HG03139 (cell line): ENCODE data around the gene ITGB2.

Experiments
- ATAC-seq: cut with Tn5 transposase; IDR thresholded peaks from one replicate; pipeline ENCODE4 v1.9.1; 2021; ENCODE audit not compliant: unreplicated experiment

The ITGB2 gene

GRCh38 chr21:44850905-44851657 is 69.6 kb downstream of the ITGB2 start:
- ATAC-seq: no peak

- no peak for ATAC-seq
Measured at GRCh38 chr21:44850208-44850800, 70.4 kb downstream of the ITGB2 start.

GRCh38 chr21:44849616-44850130 is 71.0 kb downstream of the ITGB2 start:
- ATAC-seq: no peak

- ATAC-seq: no peak
Measured at GRCh38 chr21:44848821-44849521, 71.7 kb downstream of the ITGB2 start.

- ATAC-seq: no peak
Measured at GRCh38 chr21:44847261-44848056, 73.2 kb downstream of the ITGB2 start.

- no peak for ATAC-seq
Measured at GRCh38 chr21:44846485-44847260, 74.0 kb downstream of the ITGB2 start.

GRCh38 chr21:44846224-44846484 is 74.5 kb downstream of the ITGB2 start:
- ATAC-seq: no peak

- ATAC-seq: no peak
Measured at GRCh38 chr21:44845418-44846223, 75.1 kb downstream of the ITGB2 start.

GRCh38 chr21:44844256-44844655 is 76.4 kb downstream of the ITGB2 start:
- ATAC-seq: no peak

- ATAC-seq: no peak
Measured at GRCh38 chr21:44842721-44843445, 77.8 kb downstream of the ITGB2 start.

- no peak for ATAC-seq
Measured at GRCh38 chr21:44842087-44842486, 78.6 kb downstream of the ITGB2 start.

GRCh38 chr21:44840771-44841170 is 79.9 kb downstream of the ITGB2 start:
- no peak for ATAC-seq

GRCh38 chr21:44838951-44839350 is 81.7 kb downstream of the ITGB2 start:
- ATAC-seq: no peak

- no peak for ATAC-seq
Measured at GRCh38 chr21:44838039-44838895, 82.4 kb downstream of the ITGB2 start.

GRCh38 chr21:44837537-44837936 is 83.2 kb downstream of the ITGB2 start:
- ATAC-seq: no peak

- ATAC-seq: no peak
Measured at GRCh38 chr21:44836666-44837471, 83.8 kb downstream of the ITGB2 start.

GRCh38 chr21:44836349-44836665 is 84.4 kb downstream of the ITGB2 start:
- no peak for ATAC-seq
